ENCODE measurements around the gene RREB1.

The RREB1 gene

GRCh38 chr6:7098993-7099392 lies 8.8 kb upstream of the RREB1 start:
- no peak for DNase-seq

GRCh38 chr6:7100072-7100752 lies 7.5 kb upstream of the RREB1 start:
- no peak for DNase-seq

GRCh38 chr6:7100753-7101081 lies 7.0 kb upstream of the RREB1 start:
- DNase-seq, result no peak

GRCh38 chr6:7101290-7101689 lies 6.5 kb upstream of the RREB1 start:
- no peak for DNase-seq

- no peak for DNase-seq
These were observed 3.0 kb upstream of the RREB1 start for GRCh38 chr6:7104752-7105151.

- DNase-seq, result no peak
These were observed 1.5 kb upstream of the RREB1 start for GRCh38 chr6:7106215-7106751.

GRCh38 chr6:7106752-7107577 lies 796 bp upstream of the RREB1 start:
- DNase-seq, result peak; percentile 64

GRCh38 chr6:7108196-7108963 lies 619 bp downstream of the RREB1 start:
- DNase-seq, result peak; percentile 44

GRCh38 chr6:7108964-7109836 lies 1.4 kb downstream of the RREB1 start:
- DNase-seq, result peak; percentile 19

- no peak for DNase-seq
These were observed 2.5 kb downstream of the RREB1 start for GRCh38 chr6:7110092-7110792.

- DNase-seq, result no peak
These were observed 3.4 kb downstream of the RREB1 start for GRCh38 chr6:7111095-7111690.

GRCh38 chr6:7112171-7112570 lies 4.4 kb downstream of the RREB1 start:
- no peak for DNase-seq

GRCh38 chr6:7112741-7113313 lies 5.1 kb downstream of the RREB1 start:
- DNase-seq, result peak; percentile 27

- no peak for DNase-seq
These were observed 7.1 kb downstream of the RREB1 start for GRCh38 chr6:7114744-7115458.

GRCh38 chr6:7115543-7116231 lies 7.9 kb downstream of the RREB1 start:
- DNase-seq, result no peak

- DNase-seq, result no peak
These were observed 11.6 kb downstream of the RREB1 start for GRCh38 chr6:7119272-7119801.

GRCh38 chr6:7121700-7122241 lies 14.0 kb downstream of the RREB1 start:
- no peak for DNase-seq

- DNase-seq, result no peak
These were observed 14.9 kb downstream of the RREB1 start for GRCh38 chr6:7122684-7123083.

GRCh38 chr6:7124114-7124513 lies 16.4 kb downstream of the RREB1 start:
- no peak for DNase-seq

Measured in activated gamma-delta T cell treated with Interleukin-2 at 50 U/mL for 16 hours (primary cell).